Suprapubic skin (tissue), 3 donors: ENCODE results near the gene WASF1.

Experiments used
- EP300 ChIP-seq: sonication (generic); formaldehyde crosslinking; IDR thresholded peaks from one replicate; pipeline ENCODE4 v1.6.1; 2017; ENCODE audit warnings: antibody characterized with exemption
- POLR2A ChIP-seq, 2 donors: fragments of 450-650 bp; IDR thresholded peaks; one replicate each; pipeline ENCODE4 v1.6.1; 2017; ENCODE audit warnings: antibody characterized with exemption in 2 of 2, mild to moderate bottlenecking in 2 of 2, moderate library complexity in 2 of 2
- TF ChIP-seq, protein P1 (sequence below), 2 donors: fragments of 200-600 bp in 1 of 2; fragments of 450-650 bp in 1 of 2; sonication (generic) in 1 of 2; IDR thresholded peaks; one replicate each; pipeline ENCODE4 v1.5.1; 2016 to 2019; ENCODE audit warnings: antibody characterized with exemption in 2 of 2, mild to moderate bottlenecking in 1 of 2, moderate library complexity in 1 of 2

DNA sequence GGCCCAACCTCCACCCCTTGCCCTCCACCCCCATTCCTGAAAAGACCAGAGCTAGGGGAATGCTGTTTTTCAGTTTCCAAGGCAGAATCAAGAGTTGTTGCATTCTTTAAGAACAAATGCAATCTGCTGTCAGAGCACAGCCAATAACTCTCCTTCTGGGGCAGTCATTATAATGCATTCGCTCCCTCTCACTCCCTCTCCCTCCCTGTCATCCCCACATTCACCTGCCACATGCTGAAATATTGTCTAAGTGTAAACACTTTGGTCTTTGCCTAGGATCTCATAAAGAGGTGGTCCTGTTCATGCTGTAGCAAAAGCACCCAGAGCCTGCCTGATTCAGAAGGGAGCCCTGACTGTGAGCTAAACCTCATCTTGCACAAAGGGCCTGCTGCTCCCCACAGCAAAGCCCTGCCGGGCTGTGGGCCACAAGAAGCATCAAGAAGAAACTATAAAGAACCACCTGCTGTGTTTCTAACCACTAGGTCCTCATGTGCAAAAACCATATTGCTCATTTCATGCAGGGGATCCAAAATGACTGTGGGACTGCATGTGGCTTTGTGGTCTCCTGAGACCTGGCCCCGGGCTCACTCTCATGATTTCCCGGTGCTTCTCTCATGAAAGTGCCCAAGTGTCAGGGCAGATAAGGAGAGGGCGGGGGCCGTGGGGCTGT is 115.7 kb downstream of the WASF1 start:
- TF ChIP-seq, protein P1, sequence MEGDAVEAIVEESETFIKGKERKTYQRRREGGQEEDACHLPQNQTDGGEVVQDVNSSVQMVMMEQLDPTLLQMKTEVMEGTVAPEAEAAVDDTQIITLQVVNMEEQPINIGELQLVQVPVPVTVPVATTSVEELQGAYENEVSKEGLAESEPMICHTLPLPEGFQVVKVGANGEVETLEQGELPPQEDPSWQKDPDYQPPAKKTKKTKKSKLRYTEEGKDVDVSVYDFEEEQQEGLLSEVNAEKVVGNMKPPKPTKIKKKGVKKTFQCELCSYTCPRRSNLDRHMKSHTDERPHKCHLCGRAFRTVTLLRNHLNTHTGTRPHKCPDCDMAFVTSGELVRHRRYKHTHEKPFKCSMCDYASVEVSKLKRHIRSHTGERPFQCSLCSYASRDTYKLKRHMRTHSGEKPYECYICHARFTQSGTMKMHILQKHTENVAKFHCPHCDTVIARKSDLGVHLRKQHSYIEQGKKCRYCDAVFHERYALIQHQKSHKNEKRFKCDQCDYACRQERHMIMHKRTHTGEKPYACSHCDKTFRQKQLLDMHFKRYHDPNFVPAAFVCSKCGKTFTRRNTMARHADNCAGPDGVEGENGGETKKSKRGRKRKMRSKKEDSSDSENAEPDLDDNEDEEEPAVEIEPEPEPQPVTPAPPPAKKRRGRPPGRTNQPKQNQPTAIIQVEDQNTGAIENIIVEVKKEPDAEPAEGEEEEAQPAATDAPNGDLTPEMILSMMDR (IDR thresholded peaks at IDR 0.05): no peak
- TF ChIP-seq POLR2A (IDR thresholded peaks at IDR 0.05): no peak
- no peak for TF ChIP-seq EP300
